ENCODE measurements around the gene SERPINC1.
A peak's percentile ranks its signal among the peaks of the same experiment; 100 is the strongest.

DNA sequence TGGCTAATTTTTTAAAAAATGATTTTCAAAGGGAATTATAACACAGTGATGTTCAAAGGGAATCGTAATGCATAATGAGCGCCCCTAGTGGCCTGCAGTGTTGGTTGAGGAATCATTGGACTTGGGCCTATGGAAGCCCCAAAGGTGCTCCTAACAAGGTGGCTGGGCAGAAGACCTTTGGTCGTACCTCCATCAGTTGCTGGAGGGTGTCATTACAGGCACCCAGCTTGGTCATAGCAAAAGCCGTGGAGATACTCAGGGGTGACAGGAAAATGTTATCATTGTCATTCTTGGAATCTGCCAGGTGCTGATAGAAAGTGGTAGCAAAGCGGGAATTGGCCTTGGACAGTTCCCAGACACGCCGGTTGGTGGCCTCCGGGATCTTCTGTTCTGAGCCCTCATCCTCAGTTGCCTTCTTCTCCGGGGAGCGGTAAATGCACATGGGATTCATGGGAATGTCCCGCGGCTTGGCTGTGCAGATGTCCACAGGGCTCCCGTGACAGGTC is 2.7 kb downstream of the SERPINC1 start:
- TF ChIP-seq, protein P1, sequence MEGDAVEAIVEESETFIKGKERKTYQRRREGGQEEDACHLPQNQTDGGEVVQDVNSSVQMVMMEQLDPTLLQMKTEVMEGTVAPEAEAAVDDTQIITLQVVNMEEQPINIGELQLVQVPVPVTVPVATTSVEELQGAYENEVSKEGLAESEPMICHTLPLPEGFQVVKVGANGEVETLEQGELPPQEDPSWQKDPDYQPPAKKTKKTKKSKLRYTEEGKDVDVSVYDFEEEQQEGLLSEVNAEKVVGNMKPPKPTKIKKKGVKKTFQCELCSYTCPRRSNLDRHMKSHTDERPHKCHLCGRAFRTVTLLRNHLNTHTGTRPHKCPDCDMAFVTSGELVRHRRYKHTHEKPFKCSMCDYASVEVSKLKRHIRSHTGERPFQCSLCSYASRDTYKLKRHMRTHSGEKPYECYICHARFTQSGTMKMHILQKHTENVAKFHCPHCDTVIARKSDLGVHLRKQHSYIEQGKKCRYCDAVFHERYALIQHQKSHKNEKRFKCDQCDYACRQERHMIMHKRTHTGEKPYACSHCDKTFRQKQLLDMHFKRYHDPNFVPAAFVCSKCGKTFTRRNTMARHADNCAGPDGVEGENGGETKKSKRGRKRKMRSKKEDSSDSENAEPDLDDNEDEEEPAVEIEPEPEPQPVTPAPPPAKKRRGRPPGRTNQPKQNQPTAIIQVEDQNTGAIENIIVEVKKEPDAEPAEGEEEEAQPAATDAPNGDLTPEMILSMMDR (conservative IDR thresholded peaks at IDR 0.05), result peak; percentile 91
- no peak for TF ChIP-seq ZFX (IDR thresholded peaks at IDR 0.05)

All from C4-2B (cell line).